Activated CD4-positive, alpha-beta memory T cell treated with anti-CD3 and anti-CD28 coated beads, Interleukin-2, amount 10 ng/mL, durations not matched to agents 7 days and 5 days (primary cell): Measurements from ENCODE around the gene PARS2. TPM values are rescaled to one million over a fixed set of nuclear protein-coding genes. Genes with fewer than 3 reads are reported as not detected.

ENCODE experiments used
- CTCF ChIA-PET: fragments of 350-600 bp; sonication (Branson Sonifier 250); formaldehyde crosslinking; loops from one replicate; lab custom pipeline; 2021; ENCODE audit warnings: antibody characterized with exemption, inconsistent platforms; lab: Charles Lee
- POLR2A ChIA-PET: fragments of 350-600 bp; sonication (Branson Sonifier 250); formaldehyde crosslinking; loops from one replicate; lab custom pipeline; 2021; ENCODE audit warnings: antibody characterized with exemption; lab: Charles Lee
- DNase-seq: peaks from one replicate; pipeline ENCODE4 v3.0.0-alpha.2; 2020
- H3K27ac Mint-ChIP-seq: one replicate; pipeline ENCODE4 v1.8.0; 2021; ENCODE audit warnings: mild to moderate bottlenecking, mixed read lengths
- H3K27me3 Mint-ChIP-seq: one replicate; pipeline ENCODE4 v1.8.0; 2021; ENCODE audit warnings: mixed read lengths
- H3K36me3 Mint-ChIP-seq: one replicate; pipeline ENCODE4 v1.8.0; 2021; ENCODE audit warnings: low read depth, mixed read lengths
- H3K4me1 Mint-ChIP-seq: one replicate; pipeline ENCODE4 v1.8.0; 2021; ENCODE audit warnings: mixed read lengths
- H3K4me3 Mint-ChIP-seq: one replicate; pipeline ENCODE4 v1.8.0; 2021; ENCODE audit warnings: mild to moderate bottlenecking, mixed read lengths
- H3K9me3 Mint-ChIP-seq: one replicate; pipeline ENCODE4 v1.8.0; 2021; ENCODE audit warnings: mixed read lengths
- total RNA-seq, 2 experiments: library from RNA; stranded (reverse); gene quantifications; one replicate each; pipeline ENCODE4 v1.2.3, GENCODE V29; 2021

PARS2 gene
- total RNA-seq, 2 experiments from 2014 or later = 3.3 to 4.0 TPM

- Mint-ChIP-seq H3K9me3 (no peaks in the 10 kb centered on the region), H3K27ac (no peak overlapping the region), H3K27me3 (no peaks in the 10 kb centered on the region), H3K4me3 (no peak overlapping the region), H3K4me1 (peaks cover 8% of the 10 kb centered on the region), H3K36me3 (no peaks in the 10 kb centered on the region)
- POLR2A ChIA-PET = interaction anchor here (1.1 kb wide), 1 partner anchor 18 kb away, joined by 3 read pairs; no protein-coding TSS in a partner anchor
- CTCF ChIA-PET = no interaction called here
- DNase-seq = no peak
Measured at GRCh38 chr1:54758678-54759348, 5.5 kb downstream of the PARS2 start.

- CTCF ChIA-PET = interaction anchor here (1.8 kb wide), 1 partner anchor 44 kb away, joined by 7 read pairs; no protein-coding TSS in a partner anchor
Measured at GRCh38 chr1:54757833-54758232, 6.5 kb downstream of the PARS2 start.

GRCh38 chr1:54754486-54755285 is 9.6 kb downstream of the PARS2 start:
- H3K4me3 Mint-ChIP-seq = no peak overlapping the region
- H3K27ac Mint-ChIP-seq = no peak overlapping the region
- CTCF ChIA-PET = no interaction called here
- H3K27me3 Mint-ChIP-seq = no peaks in the 10 kb centered on the region
- POLR2A ChIA-PET = no interaction called here
- DNase-seq = no peak
- no peaks in the 10 kb centered on the region for H3K4me1 Mint-ChIP-seq
- no peaks in the 10 kb centered on the region for H3K9me3 Mint-ChIP-seq
- H3K36me3 Mint-ChIP-seq = no peaks in the 10 kb centered on the region

More at GRCh38 chr1:54757833-54758232, 6.5 kb downstream of the PARS2 start:
- H3K27ac Mint-ChIP-seq = no peak overlapping the region
- no peaks in the 10 kb centered on the region for H3K27me3 Mint-ChIP-seq
- no peak overlapping the region for H3K4me3 Mint-ChIP-seq
- H3K9me3 Mint-ChIP-seq = no peaks in the 10 kb centered on the region
- H3K36me3 Mint-ChIP-seq = no peaks in the 10 kb centered on the region
- POLR2A ChIA-PET = no interaction called here
- DNase-seq = no peak
- H3K4me1 Mint-ChIP-seq = peaks cover under 1% of the 10 kb centered on the region

- CTCF ChIA-PET = no interaction called here
- POLR2A ChIA-PET = no interaction called here
Measured at GRCh38 chr1:54754045-54754444, 10.3 kb downstream of the PARS2 start.

GRCh38 chr1:54751426-54751825 is 12.9 kb downstream of the PARS2 start:
- no peak for DNase-seq
- Mint-ChIP-seq H3K4me1 (no peaks in the 10 kb centered on the region), H3K4me3 (no peak overlapping the region), H3K27me3 (no peaks in the 10 kb centered on the region), H3K36me3 (no peaks in the 10 kb centered on the region), H3K9me3 (no peaks in the 10 kb centered on the region), H3K27ac (no peak overlapping the region)
- POLR2A ChIA-PET = interaction anchor here (1.3 kb wide), 1 partner anchor 50 kb away, joined by 3 read pairs; no protein-coding TSS in a partner anchor
- CTCF ChIA-PET = no interaction called here

More at GRCh38 chr1:54754045-54754444, 10.3 kb downstream of the PARS2 start:
- H3K27ac Mint-ChIP-seq = no peak overlapping the region
- no peak overlapping the region for H3K4me3 Mint-ChIP-seq
- no peaks in the 10 kb centered on the region for H3K4me1 Mint-ChIP-seq
- no peaks in the 10 kb centered on the region for H3K27me3 Mint-ChIP-seq
- H3K9me3 Mint-ChIP-seq = no peaks in the 10 kb centered on the region
- no peak for DNase-seq
- H3K36me3 Mint-ChIP-seq = no peaks in the 10 kb centered on the region

- no peaks in the 10 kb centered on the region for H3K4me1 Mint-ChIP-seq
Measured at GRCh38 chr1:54750596-54750995, 13.7 kb downstream of the PARS2 start.

GRCh38 chr1:54748094-54748835 is 16.1 kb downstream of the PARS2 start:
- Mint-ChIP-seq H3K4me1 (no peaks in the 10 kb centered on the region), H3K4me3 (no peak overlapping the region), H3K9me3 (no peaks in the 10 kb centered on the region), H3K27ac (no peak overlapping the region), H3K27me3 (no peaks in the 10 kb centered on the region), H3K36me3 (no peaks in the 10 kb centered on the region)
- DNase-seq = no peak
- POLR2A ChIA-PET = no interaction called here
- CTCF ChIA-PET = no interaction called here

More at GRCh38 chr1:54750596-54750995, 13.7 kb downstream of the PARS2 start:
- ChIA-PET POLR2A (interaction anchor here (0.5 kb wide), 1 partner anchor 50 kb away, joined by 3 read pairs; no protein-coding TSS in a partner anchor), CTCF (no interaction called here)
- Mint-ChIP-seq H3K27ac (no peak overlapping the region), H3K27me3 (no peaks in the 10 kb centered on the region), H3K4me3 (no peak overlapping the region), H3K9me3 (no peaks in the 10 kb centered on the region), H3K36me3 (no peaks in the 10 kb centered on the region)
- no peak for DNase-seq

GRCh38 chr1:54745864-54746263 is 18.5 kb downstream of the PARS2 start:
- no peak for DNase-seq
- ChIA-PET CTCF (no interaction called here), POLR2A (interaction anchor here (0.8 kb wide), 1 partner anchor 10 kb away, joined by 3 read pairs; no protein-coding TSS in a partner anchor)
- Mint-ChIP-seq H3K9me3 (no peaks in the 10 kb centered on the region), H3K4me1 (no peaks in the 10 kb centered on the region), H3K27me3 (no peaks in the 10 kb centered on the region), H3K4me3 (no peak overlapping the region), H3K36me3 (peaks cover 14% of the 10 kb centered on the region), H3K27ac (no peak overlapping the region)

GRCh38 chr1:54745274-54745673 is 19.0 kb downstream of the PARS2 start:
- no peak for DNase-seq
- Mint-ChIP-seq H3K36me3 (peaks cover 15% of the 10 kb centered on the region), H3K9me3 (no peaks in the 10 kb centered on the region), H3K27ac (no peak overlapping the region), H3K27me3 (no peaks in the 10 kb centered on the region), H3K4me3 (no peak overlapping the region), H3K4me1 (no peaks in the 10 kb centered on the region)
- ChIA-PET POLR2A (no interaction called here), CTCF (no interaction called here)

- no peaks in the 10 kb centered on the region for H3K4me1 Mint-ChIP-seq
- DNase-seq = no peak
- no peaks in the 10 kb centered on the region for H3K9me3 Mint-ChIP-seq
- CTCF ChIA-PET = no interaction called here
- H3K27me3 Mint-ChIP-seq = no peaks in the 10 kb centered on the region
- H3K4me3 Mint-ChIP-seq = no peak overlapping the region
- H3K36me3 Mint-ChIP-seq = peaks cover 20% of the 10 kb centered on the region
- POLR2A ChIA-PET = no interaction called here
- H3K27ac Mint-ChIP-seq = no peak overlapping the region
Measured at GRCh38 chr1:54744696-54745095, 19.6 kb downstream of the PARS2 start.

GRCh38 chr1:54743416-54744226 is 20.7 kb downstream of the PARS2 start:
- CTCF ChIA-PET = no interaction called here
- POLR2A ChIA-PET = no interaction called here
- no peak overlapping the region for H3K27ac Mint-ChIP-seq

GRCh38 chr1:54742282-54742681 is 22.0 kb downstream of the PARS2 start:
- no peak overlapping the region for H3K27ac Mint-ChIP-seq
- H3K27me3 Mint-ChIP-seq = no peaks in the 10 kb centered on the region
- H3K9me3 Mint-ChIP-seq = no peaks in the 10 kb centered on the region
- no peaks in the 10 kb centered on the region for H3K4me1 Mint-ChIP-seq
- CTCF ChIA-PET = no interaction called here
- no peak for DNase-seq
- no peak overlapping the region for H3K4me3 Mint-ChIP-seq
- peaks cover 29% of the 10 kb centered on the region for H3K36me3 Mint-ChIP-seq
- POLR2A ChIA-PET = no interaction called here

More at GRCh38 chr1:54743416-54744226, 20.7 kb downstream of the PARS2 start:
- Mint-ChIP-seq H3K4me1 (no peaks in the 10 kb centered on the region), H3K27me3 (no peaks in the 10 kb centered on the region), H3K4me3 (no peak overlapping the region), H3K36me3 (peaks cover 20% of the 10 kb centered on the region), H3K9me3 (no peaks in the 10 kb centered on the region)
- DNase-seq = no peak
